T-helper 2 cell treated with Interferon-gamma antibody and Interleukin-4, amounts not matched to agents 5 μg/mL and 100 μg/mL, for 36 hours (primary cell): ENCODE results near the gene TRIM37.
"Not testable (repeated sequence)": the region's sequence is repeated elsewhere in the genome, so short reads cannot be mapped to it uniquely, and the experiment has no call there.

Experiments
- DNase-seq: peaks from one replicate; pipeline ENCODE4 v3.0.0; 2021; ENCODE audit warnings: low spot score
- H3K27ac Mint-ChIP-seq: one replicate; pipeline ENCODE4 v1.8.0; 2021; ENCODE audit warnings: mild to moderate bottlenecking, mixed read lengths
- H3K27me3 Mint-ChIP-seq: one replicate; pipeline ENCODE4 v1.8.0; 2021; ENCODE audit warnings: low read depth, mixed read lengths
- H3K36me3 Mint-ChIP-seq: one replicate; pipeline ENCODE4 v1.8.0; 2021; ENCODE audit warnings: low read depth, mixed read lengths
- H3K4me1 Mint-ChIP-seq: one replicate; pipeline ENCODE4 v1.8.0; 2021; ENCODE audit warnings: low read depth, mixed read lengths
- H3K4me3 Mint-ChIP-seq: one replicate; pipeline ENCODE4 v1.8.0; 2022; ENCODE audit warnings: mild to moderate bottlenecking, moderate library complexity, mixed read lengths
- H3K9me3 Mint-ChIP-seq: one replicate; pipeline ENCODE4 v1.8.0; 2021; ENCODE audit warnings: mixed read lengths

Gene TRIM37

DNA sequence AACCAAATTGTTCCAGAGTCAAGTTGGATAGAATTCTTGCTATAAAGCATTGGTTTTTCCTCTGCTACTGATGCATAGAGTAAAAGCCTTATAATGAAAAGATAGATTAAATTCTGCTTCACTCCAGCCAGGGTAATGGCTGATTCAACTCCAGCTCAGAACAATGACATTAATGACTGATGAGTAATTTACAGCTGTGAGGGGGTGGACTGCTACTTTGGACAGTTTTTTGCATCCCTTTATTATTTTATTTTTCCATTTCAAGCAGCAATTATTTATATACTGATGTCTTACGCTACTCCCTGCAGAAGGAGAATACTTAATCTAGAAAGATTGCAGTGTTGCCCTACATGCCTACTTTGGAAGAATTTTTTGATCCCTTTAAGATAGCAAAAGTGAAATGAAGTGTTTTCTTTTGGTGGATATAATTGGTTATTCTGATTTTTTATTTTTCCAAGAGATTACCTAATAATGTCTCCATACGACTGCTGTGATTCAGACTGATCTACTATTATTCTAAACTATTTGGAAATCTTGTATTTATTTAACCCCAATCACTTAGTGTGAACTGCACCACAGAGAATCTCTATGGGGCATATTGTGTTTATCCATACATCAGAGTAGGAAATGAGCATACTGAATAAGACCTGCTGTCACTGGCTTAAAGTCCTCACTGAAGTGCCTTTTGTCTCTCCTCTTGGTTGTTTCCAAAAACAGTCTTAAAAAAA, 149.5 kb downstream of the TRIM37 start:
- DNase-seq, result no peak

DNA sequence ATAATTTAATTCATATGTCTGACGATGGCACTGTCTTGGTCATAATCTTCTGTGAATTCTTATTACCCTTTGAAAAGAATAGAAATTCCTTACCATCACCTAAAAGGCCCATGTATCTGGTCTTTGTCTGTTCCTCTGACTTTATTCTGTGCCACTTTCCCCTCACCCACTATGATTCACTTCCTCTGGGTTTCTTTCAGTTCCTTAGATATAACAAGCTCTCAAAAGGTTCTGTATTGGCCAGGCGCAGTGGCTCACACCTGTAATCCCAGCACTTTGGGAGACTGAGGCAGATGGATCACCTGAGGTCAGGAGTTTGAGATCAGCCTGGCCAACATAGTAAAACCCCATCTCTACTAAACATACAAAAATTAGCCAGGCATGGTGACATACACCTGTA, 152.3 kb downstream of the TRIM37 start:
- H3K9me3 Mint-ChIP-seq, result peaks cover 27% of the 10 kb centered on the region
- H3K36me3 Mint-ChIP-seq, H3K27ac Mint-ChIP-seq, H3K27me3 Mint-ChIP-seq, H3K4me3 Mint-ChIP-seq, H3K4me1 Mint-ChIP-seq, DNase-seq: not testable (repeated sequence)

More for the DNA sequence above, 149.5 kb downstream of the TRIM37 start:
- H3K36me3 Mint-ChIP-seq, result no peaks in the 10 kb centered on the region
- no peak overlapping the region for H3K4me3 Mint-ChIP-seq
- peaks cover 8% of the 10 kb centered on the region for H3K9me3 Mint-ChIP-seq
- H3K27me3 Mint-ChIP-seq, result no peaks in the 10 kb centered on the region
- H3K27ac Mint-ChIP-seq, result no peak overlapping the region
- H3K4me1 Mint-ChIP-seq, result peaks cover 5% of the 10 kb centered on the region

DNA sequence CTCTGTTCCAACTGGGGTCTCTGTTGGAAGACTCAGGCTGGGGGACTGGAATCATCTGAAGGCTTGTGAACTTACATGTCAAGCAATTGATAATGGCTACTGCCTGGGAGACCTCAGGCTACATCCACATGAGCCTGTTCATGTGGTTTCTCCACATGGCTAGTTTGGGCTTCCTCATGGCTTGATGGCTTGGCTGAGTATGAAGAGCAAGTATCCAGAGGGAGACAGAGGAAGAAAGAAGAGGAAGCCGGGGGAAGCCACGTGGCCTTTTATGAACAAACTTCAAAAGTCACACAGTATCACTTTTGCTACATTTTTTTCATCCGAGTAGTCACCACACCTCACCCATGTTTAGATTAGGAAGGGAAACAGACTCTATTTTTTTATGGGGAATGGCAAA, 158.9 kb downstream of the TRIM37 start:
- H3K36me3 Mint-ChIP-seq, result peaks cover 3% of the 10 kb centered on the region
- DNase-seq, result no peak
- no peak overlapping the region for H3K27ac Mint-ChIP-seq
- no peak overlapping the region for H3K4me3 Mint-ChIP-seq
- peaks cover 31% of the 10 kb centered on the region for H3K9me3 Mint-ChIP-seq
- H3K4me1 Mint-ChIP-seq, result no peaks in the 10 kb centered on the region
- peaks cover 8% of the 10 kb centered on the region for H3K27me3 Mint-ChIP-seq

DNA sequence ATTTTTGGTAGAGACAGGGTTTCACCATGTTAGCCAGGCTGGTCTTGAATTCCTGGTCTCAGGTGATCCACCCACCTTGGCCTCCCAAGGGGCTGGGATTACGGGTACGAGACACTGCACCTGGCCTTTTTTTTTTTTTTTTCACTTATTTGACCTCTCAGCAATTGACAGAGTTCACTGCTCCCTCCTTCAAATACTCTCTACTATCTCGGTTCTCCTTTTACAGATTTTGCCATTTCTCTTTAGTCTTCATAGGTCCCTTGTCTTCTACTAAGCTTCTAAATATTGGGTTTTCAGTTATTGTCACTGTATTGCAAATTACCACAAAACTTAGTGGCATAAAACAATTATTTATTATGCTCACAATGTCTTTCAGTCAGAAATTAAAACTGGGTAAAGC, 159.3 kb downstream of the TRIM37 start:
- Mint-ChIP-seq H3K4me3 (no peak overlapping the region), H3K27ac (no peak overlapping the region), H3K36me3 (peaks cover 3% of the 10 kb centered on the region), H3K9me3 (peaks cover 31% of the 10 kb centered on the region), H3K27me3 (peaks cover 8% of the 10 kb centered on the region), H3K4me1 (no peaks in the 10 kb centered on the region)
- DNase-seq, result no peak

DNA sequence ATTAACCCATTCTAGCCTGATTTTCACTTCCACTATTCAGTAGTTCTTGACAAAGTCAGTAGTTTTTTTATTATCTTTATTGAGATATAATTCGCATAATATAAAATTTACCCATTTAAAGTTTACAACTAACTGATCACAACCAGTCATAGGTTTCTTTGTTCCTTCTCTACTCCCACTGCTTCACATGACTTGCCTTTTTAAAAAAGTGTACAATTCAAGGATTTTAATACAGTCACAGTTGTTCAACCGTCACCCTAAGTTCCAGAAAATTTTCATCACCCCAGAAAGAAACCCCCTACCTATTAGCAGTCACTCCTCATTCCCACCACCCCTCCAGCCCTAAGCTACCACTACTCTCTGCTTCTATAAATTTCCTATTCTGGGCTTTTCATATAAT, 162.5 kb downstream of the TRIM37 start:
- no peak overlapping the region for H3K27ac Mint-ChIP-seq
- H3K9me3 Mint-ChIP-seq, result peaks cover 10% of the 10 kb centered on the region
- no peak overlapping the region for H3K4me3 Mint-ChIP-seq

DNA sequence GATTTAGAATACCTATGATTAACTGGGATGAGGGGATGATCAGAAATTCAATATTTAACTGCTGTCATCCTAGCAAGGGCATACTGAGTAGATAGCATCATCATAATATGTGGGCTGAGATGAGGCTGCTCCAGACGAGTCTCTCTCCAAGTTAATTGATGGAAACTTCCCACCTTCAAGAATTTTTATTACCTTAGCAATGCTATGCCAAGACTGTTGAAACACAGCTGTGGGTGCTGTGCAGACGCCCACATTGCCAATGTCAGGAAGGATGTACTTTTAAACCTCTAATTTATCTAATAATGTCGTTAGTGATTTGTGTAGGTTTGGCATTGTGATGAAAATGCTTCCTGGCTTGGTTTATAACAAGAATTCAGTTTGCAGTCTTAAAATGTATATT, 170.4 kb downstream of the TRIM37 start:
- H3K4me3 Mint-ChIP-seq, result no peak overlapping the region
- H3K4me1 Mint-ChIP-seq, result no peaks in the 10 kb centered on the region
- peaks cover 12% of the 10 kb centered on the region for H3K27me3 Mint-ChIP-seq
- no peaks in the 10 kb centered on the region for H3K36me3 Mint-ChIP-seq
- no peak for DNase-seq
- H3K9me3 Mint-ChIP-seq, result no peaks in the 10 kb centered on the region
- no peak overlapping the region for H3K27ac Mint-ChIP-seq

More for the DNA sequence above, 162.5 kb downstream of the TRIM37 start:
- H3K27me3 Mint-ChIP-seq, result peaks cover 11% of the 10 kb centered on the region
- H3K4me1 Mint-ChIP-seq, result no peaks in the 10 kb centered on the region
- DNase-seq, result no peak
- H3K36me3 Mint-ChIP-seq, result no peaks in the 10 kb centered on the region

DNA sequence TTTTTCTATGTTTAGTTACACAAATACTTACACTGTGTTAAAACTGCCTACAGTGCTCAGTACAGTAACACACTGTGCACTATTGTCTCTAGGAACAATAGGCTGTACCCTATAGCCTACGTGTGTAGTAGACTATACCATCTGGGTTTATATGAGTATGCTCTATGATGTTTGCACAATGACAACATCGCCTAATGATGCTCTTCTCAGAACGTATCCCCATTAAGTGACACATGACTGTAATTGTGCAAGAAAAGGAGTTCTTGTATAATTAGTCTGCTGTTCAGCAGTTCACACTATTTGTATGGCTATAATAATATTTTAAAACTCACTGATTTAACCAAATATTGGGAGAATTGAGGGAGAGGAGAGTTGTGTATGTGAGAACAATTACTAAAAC, 173.7 kb downstream of the TRIM37 start:
- Mint-ChIP-seq H3K4me1 (no peaks in the 10 kb centered on the region), H3K27ac (no peak overlapping the region), H3K36me3 (no peaks in the 10 kb centered on the region), H3K27me3 (peaks cover 6% of the 10 kb centered on the region), H3K9me3 (no peaks in the 10 kb centered on the region), H3K4me3 (no peak overlapping the region)
- no peak for DNase-seq
